GM18858 (cell line): ENCODE data around the gene BICDL2.

Experiments
- ATAC-seq: cut with Tn5 transposase; IDR thresholded peaks from one replicate; pipeline ENCODE4 v1.9.1; 2021; ENCODE audit not compliant: unreplicated experiment

BICDL2 gene

DNA sequence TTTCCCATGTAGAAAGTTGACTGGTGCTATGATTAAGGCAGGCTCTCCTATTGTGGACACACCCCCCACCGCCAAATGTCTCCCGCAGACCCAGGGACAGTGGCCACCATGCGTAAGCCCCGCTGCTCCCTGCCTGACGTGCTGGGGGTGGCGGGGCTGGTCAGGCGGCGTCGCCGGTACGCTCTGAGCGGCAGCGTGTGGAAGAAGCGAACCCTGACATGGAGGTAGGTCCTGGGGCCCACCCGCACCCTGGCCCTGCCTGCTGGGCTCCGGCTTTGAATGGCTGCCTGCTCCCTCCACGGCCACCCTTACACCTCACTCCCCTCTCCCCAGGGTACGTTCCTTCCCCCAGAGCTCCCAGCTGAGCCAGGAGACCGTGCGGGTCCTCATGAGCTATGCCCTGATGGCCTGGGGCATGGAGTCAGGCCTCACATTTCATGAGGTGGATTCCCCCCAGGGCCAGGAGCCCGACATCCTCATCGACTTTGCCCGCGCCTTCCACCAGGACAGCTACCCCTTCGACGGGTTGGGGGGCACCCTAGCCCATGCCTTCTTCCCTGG, 13.3 kb upstream of the BICDL2 start:
- ATAC-seq: no peak

DNA sequence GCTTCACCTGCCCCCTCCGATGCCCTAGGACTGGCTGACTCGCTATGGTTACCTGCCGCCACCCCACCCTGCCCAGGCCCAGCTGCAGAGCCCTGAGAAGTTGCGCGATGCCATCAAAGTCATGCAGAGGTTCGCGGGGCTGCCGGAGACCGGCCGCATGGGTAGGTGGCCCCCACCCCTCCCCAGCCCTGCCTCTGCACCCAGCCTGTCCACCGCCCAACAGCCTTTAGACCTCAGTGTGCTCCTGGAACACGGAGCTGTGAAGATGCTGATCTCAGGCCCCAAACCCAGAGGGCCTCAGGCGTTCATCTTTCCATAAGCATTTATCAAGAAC, 10.6 kb upstream of the BICDL2 start:
- no peak for ATAC-seq

DNA sequence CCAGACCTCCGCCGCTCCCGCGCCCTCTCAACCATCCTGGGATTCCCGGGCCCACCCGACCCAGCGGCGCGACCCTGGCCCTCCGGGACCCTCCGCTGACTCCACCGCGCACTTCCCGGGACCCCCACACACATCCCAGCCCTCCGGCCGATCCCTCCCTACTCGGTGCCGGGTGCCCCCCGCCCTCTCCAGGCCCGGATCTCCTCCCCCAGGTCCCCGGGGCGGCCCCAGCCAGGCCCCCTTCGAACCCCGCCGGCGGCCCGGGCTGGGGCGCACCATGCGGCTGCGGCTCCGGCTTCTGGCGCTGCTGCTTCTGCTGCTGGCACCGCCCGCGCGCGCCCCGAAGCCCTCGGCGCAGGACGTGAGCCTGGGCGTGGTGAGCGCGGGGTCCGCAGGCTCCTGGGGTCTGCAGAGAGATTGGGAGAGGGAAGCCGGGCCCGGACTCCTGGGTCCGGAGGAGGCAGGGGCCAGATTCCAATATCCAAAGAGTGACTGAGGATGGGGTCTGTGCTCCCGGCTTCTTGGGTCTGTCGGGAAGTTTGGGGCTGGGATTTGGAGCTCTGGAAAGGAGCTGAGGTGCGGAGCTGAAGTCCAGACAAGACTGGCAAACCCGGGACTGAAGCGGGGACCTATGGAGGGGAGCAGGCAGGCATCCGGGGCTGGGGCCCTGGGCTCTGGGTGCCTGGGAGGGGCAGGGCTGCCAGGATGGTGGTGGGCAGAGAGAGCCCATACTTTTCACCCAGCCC, 10.1 kb upstream of the BICDL2 start:
- ATAC-seq: no peak

DNA sequence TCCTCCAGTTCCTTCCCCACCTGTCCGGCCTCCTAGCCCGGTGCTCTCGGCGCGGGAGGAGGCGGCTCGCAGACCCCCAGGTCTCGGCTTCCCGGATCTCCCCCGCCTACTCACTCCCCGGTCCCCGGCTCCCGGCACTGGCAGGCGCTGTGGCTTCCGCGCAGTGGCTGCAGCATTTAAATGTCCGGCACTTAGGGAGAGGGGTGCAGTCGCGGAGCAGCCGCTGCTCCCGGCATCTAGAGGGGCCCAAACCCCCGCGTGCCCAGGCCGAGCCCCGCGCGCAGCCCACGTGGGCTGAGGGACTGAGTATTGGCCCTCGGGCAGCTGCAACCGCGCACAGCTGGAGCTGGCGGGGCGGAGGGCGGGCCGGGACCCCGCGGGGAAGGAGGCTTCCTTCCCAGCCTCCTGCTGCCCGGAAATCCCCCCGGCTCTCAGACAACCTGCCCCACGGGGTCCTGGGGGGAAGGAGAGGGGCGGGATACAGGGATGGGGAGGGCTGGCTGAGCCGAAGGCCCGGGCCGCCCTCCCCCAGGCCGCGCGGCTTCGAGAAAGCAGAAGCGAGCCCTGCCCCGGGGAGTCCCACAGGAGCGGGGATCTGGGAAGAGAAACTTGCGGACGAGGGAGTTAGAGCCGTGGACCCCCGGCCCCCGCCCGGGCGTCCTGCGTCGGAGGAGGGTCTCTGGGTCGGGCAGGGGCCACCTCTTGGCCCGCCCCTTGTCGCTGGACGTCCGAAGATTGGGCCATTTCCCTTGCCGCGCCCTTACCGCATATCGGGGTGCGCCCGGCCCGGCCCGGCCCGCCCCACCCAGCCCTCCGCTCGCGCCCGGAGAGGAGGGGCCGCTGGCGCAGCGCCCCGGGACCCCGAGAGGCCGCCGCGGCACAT, 9.3 kb upstream of the BICDL2 start, which contains the start of gene MMP25:
TSS of gene MMP25 (plus strand) at position 804 of the 883 bp plus-strand sequence. CDS start 357 bp downstream, outside the sequence.
- no peak for ATAC-seq

DNA sequence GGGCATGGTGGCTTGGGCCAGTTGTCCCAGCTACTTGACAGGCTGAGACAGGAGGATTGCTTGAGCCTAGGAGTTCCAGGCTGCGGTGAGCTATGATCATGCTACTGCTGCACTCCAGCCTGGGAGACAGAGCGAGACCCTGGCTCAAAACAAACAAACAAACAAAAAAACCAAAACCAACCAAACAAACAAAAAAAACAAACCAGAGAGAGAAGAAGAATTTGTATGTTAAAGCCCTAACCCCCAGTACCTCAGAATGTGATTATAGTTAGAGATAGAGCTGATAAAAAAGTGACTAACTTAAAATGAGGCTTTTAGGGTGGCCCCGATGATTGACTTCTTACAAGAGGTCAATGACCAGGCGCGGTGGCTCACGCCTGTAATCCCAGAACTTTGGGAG, 8.0 kb upstream of the BICDL2 start:
- no peak for ATAC-seq

DNA sequence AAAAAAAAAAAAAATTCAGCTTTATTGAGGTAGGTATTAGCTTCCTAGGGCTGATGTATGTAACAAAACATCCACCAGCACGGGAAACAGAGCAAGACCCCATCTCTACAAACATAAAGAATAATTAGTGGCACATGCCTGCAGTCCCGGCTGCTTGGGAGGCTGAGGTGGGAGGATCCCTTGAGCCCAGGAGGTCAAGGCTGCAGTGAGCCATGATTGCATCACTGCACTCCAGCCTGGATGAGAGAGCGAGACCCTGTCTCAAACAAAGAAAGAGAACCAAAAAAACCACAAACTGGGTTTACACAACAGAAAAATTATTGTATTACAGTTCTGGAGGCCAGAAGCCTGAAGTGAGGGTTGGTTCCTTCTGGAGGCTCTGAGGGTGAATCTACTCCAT, 5.6 kb upstream of the BICDL2 start:
- no peak for ATAC-seq

DNA sequence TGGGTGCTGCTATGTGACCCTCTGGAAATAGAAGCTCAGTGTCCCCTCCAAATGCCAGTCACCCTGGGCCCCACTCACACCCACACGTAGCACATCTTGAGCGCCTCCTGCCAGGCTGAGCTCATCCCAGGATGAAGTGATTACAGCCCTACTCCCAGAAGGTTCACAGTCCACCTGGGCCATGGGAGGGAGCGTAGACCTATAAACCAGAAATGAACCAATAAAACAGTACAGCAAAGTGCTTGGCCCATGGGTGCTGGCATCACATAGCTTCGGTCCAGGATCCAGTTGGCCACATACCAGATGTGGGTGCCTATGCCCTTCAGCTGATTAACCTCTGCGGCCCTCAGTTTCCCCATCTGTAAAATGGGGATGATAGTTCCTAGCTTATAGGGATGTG, 2.2 kb upstream of the BICDL2 start:
- ATAC-seq: no peak

DNA sequence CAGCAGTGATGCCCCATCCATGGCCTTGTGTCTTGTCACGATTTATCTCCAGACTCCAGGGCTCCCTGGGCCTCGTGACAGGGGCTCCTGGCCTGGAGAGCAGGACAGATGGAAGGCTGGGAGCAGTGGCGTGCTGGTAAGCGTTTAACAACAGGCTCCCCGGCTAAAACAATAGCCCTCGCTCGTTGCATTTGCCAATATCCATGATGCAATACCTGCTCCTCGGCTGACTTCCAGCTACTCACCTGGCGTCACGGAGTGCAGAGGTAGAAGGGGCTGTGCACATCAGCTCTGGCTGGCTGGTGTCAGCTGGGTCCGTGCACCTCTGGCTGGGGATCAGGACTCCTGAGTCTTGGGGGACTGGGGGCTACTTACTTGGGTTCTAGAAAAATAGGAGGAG, 1.5 kb upstream of the BICDL2 start:
- ATAC-seq: no peak

DNA sequence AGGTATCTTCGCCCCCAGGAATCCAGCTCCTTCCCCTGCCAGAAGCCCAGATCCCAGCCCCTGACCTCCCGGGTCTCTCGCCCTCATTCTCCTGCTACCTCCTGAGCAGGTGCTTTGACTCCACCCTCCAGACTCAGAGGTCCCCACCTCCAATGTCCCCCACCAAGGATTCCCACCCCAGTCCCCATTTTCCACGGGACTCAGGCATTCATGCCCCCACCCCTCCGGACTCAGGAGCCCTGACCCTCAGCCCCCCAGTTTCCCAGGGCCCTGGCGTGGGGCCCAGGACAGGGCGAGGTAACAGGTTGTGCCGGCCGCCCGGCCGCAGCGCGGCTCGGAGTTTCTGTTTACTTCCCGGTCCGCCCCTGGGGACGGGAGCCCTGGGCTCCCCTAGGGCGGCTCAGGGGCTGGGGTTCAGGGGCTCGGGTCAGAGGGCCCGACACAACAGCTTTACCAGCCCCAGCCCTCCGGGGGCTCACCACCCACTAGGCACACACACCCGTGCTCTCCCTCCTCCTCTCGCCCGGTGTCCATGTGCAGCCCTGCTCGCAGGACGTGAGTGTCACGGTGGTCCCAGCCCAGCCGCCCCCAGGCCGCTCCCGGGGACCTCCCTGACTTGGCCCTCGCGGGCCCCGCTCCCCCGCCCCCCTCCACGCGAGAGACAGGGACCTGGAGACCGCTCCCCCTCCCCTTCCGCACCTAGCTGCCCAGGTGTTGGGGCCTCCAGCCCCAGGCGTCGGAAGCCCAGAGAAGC, 595 bp downstream of the BICDL2 start:
- no peak for ATAC-seq

DNA sequence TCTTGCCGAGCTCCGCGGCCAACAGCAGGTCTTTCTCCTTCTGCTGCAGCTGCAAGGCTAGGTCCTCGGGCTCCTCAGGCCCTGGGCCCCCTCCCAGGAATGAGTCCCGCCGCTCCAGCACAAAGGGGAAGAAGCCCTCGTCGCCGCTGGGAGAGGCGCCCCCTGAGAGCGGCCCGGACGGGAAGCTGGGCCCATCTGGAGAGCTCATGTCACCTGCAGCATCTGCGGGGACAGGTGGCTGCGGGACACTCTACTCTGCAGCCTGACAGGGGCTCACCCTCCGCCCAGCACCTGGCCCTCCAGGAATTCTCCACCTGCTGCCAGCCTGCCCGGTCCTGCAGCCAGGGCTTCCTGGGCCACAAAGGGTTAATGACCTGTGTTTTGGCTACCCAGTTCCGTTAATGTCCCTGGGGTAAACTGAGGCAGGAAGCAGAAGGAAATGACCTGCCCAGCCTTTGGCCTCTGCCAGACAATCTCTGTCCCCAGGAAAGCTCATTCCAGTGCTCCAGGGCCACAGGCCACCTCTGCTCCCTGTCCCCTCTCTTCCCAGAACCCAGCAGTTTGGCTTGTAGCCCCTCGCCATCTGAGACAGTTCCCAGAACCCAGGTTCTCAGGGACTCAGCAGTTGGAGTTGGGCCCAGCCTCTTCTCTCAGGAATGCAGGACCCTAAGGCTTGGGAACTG, 1.3 kb downstream of the BICDL2 start:
- no peak for ATAC-seq

DNA sequence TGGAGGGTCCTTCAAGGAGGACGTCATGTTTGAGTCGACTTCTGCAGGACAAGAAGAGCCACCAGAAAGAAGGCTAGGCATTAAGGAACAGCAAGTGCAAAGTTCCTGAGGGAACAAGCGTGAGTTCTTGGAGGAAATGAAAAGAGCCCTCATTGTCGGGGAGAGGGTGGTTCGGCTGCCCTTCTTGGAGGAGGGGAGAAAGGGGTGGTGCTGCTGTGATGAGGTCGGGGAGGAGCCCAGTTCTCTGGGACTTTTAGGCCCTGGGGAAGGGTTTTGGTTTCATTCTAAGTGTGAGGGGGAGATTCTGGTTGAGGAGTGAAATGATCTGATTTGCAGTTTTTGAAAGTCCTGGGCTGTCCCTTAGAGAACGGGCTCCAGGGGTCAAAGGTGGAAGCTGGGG, 4.1 kb downstream of the BICDL2 start:
- ATAC-seq: no peak

DNA sequence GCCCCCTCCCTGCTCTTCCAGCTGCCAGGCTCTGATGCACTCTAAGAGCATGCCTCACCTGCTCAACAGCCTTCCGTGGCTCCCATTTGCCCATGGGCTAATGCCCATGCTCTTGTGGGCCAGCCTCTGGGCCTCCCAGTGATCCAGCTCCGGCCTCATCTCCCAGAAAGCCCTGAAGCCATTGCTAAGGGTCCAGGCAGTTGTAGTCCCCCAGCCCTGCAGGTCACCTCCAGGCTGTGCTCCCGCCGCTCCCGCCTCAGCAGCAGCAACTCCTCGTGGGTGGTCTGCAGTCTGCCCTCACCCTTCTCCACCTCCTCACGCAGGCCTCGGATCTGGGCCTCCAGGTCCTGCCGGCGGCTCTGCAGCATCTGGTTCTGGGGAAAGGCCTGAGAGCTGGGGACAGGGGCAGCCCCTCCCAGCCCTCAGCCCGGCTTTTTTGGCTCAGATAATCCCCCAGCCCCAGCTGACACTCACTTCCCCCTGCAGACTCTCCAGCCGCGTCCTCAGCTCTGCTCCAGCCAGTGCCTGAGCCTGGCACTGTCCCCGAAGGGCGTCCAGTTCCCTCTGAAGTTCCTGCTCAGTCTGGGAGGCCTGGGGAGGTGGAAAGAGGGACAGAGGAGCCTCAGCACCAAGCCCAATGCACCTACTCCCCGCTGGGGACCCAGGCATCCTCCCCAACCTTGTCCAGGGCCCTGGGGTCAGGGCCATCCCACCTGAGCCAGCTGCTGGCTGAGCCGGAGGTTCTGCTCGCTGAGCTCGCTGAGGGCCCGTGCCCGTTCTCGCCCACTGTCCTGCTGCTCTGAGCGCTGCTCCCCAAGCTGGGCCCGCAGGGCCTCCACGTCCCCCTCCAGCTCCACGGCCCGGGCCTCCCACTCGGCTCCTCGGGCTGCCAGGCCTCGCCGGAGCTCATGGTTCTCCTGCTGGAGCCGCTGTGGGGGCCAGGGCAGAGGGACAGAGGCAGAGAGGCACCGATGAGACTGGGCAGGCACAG, 6.2 kb downstream of the BICDL2 start:
- no peak for ATAC-seq

DNA sequence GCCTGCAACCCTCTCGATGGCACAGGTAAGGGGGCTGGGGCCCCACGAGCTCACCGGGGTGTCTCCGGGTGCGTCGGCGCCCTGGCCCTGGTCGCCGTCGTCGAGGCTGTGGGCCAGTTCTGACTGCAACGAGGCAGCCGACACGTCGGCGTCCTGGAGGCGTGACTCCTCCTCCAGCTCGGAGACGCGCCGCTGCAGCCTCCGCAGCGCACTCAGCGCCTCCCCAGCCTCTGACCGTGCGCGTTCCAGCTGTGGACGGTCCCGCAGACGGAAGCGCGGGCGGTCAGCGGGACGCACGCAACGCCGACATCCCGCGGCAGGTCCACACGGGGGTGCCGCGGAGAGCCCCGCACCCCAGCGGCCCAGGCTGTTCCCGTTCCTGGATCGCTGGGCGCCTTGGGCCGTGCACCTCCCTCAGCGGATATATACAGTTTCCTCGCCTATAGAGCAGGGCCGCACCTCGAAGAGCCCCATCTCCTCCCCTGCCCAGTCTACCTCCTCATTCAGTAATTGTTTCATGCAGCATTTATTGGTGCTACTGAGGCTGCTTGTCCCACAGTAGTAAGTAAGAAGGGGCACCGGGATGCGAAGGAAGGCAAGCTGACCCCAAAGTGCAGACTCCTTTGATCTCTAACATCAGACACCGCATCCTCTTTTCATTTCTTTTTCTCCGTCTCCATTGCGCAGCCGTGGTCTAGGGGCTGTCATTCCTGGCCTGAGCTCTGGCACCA, 7.1 kb downstream of the BICDL2 start:
- ATAC-seq: no peak

DNA sequence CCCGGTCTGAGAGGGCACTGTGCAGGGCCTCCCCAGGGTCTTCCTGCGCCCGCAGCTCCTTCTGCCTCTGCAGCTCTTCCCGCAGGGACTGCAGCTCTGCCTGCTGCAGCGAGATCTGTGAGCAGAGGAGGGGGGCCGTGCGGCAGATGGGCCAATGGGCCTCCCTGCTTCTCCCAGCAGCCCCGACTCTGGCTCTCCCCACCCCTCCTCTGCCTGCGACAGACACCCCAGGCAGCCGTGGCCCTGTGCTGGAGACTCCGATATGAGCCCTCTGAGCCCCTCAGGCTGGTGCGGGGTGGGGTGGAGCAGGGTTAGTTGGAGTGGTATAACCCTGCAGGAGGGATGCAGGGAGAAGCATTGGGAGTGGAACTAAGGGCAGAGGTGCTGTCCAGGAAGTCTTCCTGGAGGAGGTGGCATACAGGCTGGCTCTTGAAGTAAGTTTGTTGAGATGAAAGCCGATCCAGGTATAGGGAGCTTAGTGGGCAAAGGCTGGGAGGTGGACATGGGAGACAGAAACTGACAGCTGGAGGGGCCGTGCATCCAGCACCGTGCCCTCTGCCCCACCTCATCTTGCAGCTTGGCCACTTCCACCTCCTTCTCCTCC, 7.9 kb downstream of the BICDL2 start:
- no peak for ATAC-seq

DNA sequence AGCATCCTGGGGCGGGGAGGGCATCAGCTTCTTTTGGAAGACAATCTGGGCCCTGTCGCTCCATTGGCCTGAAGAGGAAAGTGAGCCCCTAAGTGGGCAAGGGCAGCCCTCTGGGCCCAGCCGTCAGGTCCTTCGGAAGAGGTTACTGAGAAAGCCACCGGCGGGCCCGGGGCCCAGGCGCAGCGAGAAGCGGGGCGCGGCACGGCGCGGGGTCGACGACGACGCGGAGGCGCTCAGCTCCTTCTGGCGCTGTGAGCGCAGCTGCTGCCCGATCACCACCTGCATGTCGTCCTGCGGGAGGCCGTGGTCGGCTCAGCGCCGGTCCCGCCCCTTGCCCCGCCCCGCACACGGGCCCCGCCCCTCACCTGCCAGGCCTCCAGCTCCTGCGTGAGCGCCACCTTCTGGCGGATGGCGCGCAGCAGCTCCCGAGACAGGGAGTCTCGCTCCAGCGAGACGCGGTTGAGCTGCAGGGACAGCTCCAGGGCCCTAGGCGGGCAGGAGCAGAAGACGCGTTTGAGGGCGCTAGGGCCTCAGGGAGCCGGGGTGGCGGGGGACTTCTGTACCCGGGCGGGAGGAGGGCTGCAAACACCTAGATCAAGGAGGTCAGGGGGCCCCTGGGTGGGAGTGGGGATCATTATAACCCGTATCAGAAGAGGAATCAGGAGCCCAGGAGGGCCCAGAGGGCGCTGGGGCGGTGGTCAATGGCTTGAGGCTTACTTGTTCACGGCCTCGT, 8.6 kb downstream of the BICDL2 start:
- no peak for ATAC-seq

DNA sequence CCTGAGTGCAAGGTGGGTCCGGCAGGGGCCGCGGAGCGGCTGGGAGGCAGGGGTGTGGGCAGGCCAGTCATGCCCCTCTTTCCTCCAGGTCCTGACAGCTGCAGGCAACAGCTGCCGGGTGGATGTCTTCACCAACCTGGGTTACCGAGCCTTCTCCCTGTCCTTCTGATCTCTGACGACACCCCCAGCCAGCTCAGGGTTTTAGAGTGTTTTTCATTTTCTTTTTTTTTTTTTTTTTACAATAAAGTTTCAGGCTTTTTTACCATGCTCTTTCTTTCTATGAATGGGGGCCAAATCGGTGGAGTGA, 9.3 kb downstream of the BICDL2 start:
- no peak for ATAC-seq

DNA sequence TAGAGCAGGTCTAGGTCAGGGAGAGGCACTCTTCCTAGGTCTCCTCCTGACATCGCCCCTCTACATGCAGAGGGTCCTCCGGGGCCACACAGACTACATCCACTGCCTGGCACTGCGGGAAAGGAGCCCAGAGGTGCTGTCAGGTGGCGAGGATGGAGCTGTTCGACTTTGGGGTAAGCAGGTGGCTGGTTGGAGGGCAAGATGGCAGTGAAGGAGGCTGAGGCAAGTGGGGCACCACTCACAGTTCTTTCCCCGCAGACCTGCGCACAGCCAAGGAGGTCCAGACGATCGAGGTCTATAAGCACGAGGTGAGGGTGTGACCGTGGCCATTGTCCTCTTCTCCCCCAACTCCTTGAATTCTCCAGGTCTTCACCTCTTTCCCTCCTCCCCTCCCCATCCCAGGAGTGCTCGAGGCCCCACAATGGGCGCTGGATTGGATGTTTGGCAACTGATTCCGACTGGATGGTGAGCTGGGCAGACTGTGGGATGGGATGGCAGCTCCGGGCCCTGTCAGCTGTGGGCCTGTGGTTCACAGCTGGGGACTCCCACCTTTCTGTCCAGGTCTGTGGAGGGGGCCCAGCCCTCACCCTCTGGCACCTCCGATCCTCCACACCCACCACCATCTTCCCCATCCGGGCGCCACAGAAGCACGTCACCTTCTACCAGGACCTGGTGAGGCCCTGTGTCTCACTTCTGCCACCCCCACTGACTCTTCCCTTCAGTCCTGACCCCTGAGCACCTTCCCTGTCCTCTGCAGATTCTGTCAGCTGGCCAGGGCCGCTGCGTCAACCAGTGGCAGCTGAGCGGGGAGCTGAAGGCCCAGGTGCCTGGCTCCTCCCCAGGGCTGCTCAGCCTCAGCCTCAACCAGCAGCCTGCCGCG, 9.9 kb downstream of the BICDL2 start:
- ATAC-seq: no peak
